DND-41 (cell line): ENCODE data around the gene PTPRN2.

Experiments
- ATAC-seq: fragments of 200-7000 bp; cut with Tn5 transposase; 3 replicates; pipeline ENCODE4 v1.9.1; 2021; ENCODE audit warnings: low read depth; ENCODE audit not compliant: insufficient read depth
- DNase-seq: peaks from one replicate; pipeline ENCODE4 v3.0.0-alpha.2; 2020
- H2AFZ ChIP-seq: 2 replicates; pipeline ENCODE4 v1.6.0; 2012; ENCODE audit warnings: low read depth, low read length
- H3K27ac ChIP-seq: 2 replicates; pipeline ENCODE4 v1.5.1; 2012; ENCODE audit warnings: low read length, inconsistent platforms
- H3K27me3 ChIP-seq: fragments of 200-600 bp; sonication (generic); 2 replicates; pipeline ENCODE4 v1.6.0; 2012; ENCODE audit warnings: low read length, mild to moderate bottlenecking, inconsistent platforms; ENCODE audit not compliant: insufficient read depth, poor library complexity
- H3K36me3 ChIP-seq: 2 replicates; pipeline ENCODE4 v1.5.1; 2012; ENCODE audit warnings: low read length, inconsistent platforms; ENCODE audit not compliant: insufficient read depth
- H3K4me1 ChIP-seq: 2 replicates; pipeline ENCODE4 v1.5.1; 2012; ENCODE audit warnings: mild to moderate bottlenecking, low read length; ENCODE audit not compliant: insufficient read depth
- H3K4me2 ChIP-seq: 2 replicates; pipeline ENCODE4 v1.6.0; 2012; ENCODE audit warnings: mild to moderate bottlenecking, moderate library complexity, low read length, inconsistent platforms; ENCODE audit not compliant: insufficient read depth
- H3K4me3 ChIP-seq, 2 experiments: fragments of 200-600 bp in 1 of 2; shearing (Covaris generic) in 1 of 2; 2 replicates each; pipeline ENCODE4 v1.5.1; 2012 to 2016; ENCODE audit warnings: inconsistent platforms in 2 of 2, low read length in 2 of 2, mild to moderate bottlenecking in 2 of 2, low read depth in 1 of 2, moderate library complexity in 1 of 2
- H3K79me2 ChIP-seq: 2 replicates; pipeline ENCODE4 v1.6.0; 2012; ENCODE audit warnings: low read length, inconsistent platforms; ENCODE audit not compliant: insufficient read depth
- H3K9ac ChIP-seq: 2 replicates; pipeline ENCODE4 v1.6.0; 2012; ENCODE audit warnings: low read depth, mild to moderate bottlenecking, inconsistent platforms, low read length, moderate library complexity
- H3K9me3 ChIP-seq: 2 replicates; pipeline ENCODE4 v1.5.1; 2012; ENCODE audit warnings: low read length, moderate library complexity, mild to moderate bottlenecking, inconsistent platforms; ENCODE audit not compliant: insufficient read depth, severe bottlenecking
- H4K20me1 ChIP-seq: 2 replicates; pipeline ENCODE4 v1.6.0; 2012; ENCODE audit warnings: low read length; ENCODE audit not compliant: insufficient read depth
- EZH2 ChIP-seq: IDR thresholded peaks from 3 replicates; pipeline ENCODE4 v1.6.1; 2012; ENCODE audit warnings: borderline replicate concordance, low read depth, mild to moderate bottlenecking, moderate library complexity, low read length, inconsistent platforms; ENCODE audit not compliant: severe bottlenecking
- TF ChIP-seq, protein P1 (sequence below): IDR thresholded peaks from 2 replicates; pipeline ENCODE4 v1.5.1; 2012; ENCODE audit warnings: borderline replicate concordance, low read length, moderate library complexity, mild to moderate bottlenecking; ENCODE audit not compliant: poor library complexity, severe bottlenecking; ENCODE audit errors: extremely low read depth

PTPRN2 gene

DNA sequence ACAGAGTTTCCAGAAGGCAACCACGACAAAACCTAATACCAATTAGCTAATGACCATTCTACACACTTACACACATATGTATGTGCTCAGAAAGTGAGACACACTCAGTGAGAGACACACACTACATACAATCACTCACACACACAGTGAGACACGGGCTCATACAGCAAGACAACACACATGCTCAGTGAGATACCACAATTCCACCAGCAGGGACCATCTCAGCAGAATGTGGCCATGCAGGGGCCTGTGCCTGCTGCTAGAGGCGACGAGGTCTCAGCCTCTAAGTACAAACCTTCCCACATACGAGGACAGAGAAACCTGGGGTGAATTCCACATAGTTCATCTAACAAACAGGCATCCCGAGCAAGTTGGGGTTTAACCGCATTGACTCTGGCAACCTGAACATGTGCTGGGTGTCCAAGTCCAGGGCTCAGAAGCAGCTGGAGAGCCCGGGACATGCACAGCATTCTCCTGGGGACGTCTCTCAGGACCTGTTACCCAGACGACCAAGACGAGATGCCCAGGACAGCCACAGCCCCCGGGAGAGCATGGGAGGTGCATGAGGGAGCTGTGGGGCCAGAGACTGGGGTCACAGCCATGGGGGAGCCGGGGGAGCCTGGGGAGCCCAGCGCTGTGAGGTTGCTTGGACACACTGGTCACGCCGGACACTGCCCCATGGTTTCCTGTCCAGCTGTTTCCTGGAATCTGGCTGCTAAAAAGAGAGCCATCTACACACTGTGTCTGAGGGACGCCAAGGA is 523.6 kb downstream of the PTPRN2 start:
- DNase-seq = no peak
- Histone ChIP-seq H3K27ac (no peak overlapping the region), H3K4me3 (no peak overlapping the region), H2AFZ (no peak overlapping the region), H3K27me3 (no peaks in the 10 kb centered on the region), H3K79me2 (no peaks in the 10 kb centered on the region), H4K20me1 (no peaks in the 10 kb centered on the region), H3K36me3 (no peaks in the 10 kb centered on the region), H3K9ac (no peak overlapping the region), H3K9me3 (peaks cover 4% of the 10 kb centered on the region), H3K4me2 (no peak overlapping the region), H3K4me1 (no peaks in the 10 kb centered on the region)
- TF ChIP-seq, protein P1, sequence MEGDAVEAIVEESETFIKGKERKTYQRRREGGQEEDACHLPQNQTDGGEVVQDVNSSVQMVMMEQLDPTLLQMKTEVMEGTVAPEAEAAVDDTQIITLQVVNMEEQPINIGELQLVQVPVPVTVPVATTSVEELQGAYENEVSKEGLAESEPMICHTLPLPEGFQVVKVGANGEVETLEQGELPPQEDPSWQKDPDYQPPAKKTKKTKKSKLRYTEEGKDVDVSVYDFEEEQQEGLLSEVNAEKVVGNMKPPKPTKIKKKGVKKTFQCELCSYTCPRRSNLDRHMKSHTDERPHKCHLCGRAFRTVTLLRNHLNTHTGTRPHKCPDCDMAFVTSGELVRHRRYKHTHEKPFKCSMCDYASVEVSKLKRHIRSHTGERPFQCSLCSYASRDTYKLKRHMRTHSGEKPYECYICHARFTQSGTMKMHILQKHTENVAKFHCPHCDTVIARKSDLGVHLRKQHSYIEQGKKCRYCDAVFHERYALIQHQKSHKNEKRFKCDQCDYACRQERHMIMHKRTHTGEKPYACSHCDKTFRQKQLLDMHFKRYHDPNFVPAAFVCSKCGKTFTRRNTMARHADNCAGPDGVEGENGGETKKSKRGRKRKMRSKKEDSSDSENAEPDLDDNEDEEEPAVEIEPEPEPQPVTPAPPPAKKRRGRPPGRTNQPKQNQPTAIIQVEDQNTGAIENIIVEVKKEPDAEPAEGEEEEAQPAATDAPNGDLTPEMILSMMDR = no peak
- TF ChIP-seq EZH2 = no peak
- ATAC-seq = no peak

DNA sequence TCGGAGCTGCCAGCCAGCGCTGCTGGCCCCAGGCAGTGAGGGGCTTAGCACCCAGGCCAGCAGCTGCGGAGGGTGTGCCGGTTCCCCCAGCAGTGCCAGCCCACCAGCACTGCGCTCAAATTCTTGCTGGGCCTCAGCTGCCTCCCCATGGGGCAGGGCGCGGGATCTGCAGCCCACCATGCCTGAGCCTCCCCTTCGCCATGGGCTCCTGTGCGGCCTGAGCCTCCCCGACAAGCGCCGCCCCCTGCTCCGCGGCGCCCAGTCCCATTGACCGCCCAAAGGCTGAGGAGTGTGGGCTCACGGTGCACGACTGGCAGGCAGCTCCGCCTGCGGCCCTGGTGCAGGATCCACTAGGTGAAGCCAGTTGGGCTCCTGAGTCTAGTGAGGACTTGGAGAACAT is 525.0 kb downstream of the PTPRN2 start:
- Histone ChIP-seq H3K9me3 (peaks cover 5% of the 10 kb centered on the region), H3K9ac (no peak overlapping the region), H2AFZ (no peak overlapping the region), H3K4me1 (no peaks in the 10 kb centered on the region), H3K4me2 (no peak overlapping the region), H3K36me3 (no peaks in the 10 kb centered on the region), H3K27me3 (no peaks in the 10 kb centered on the region), H3K4me3 (no peak overlapping the region), H4K20me1 (no peaks in the 10 kb centered on the region), H3K79me2 (no peaks in the 10 kb centered on the region), H3K27ac (no peak overlapping the region)
- TF ChIP-seq, protein P1 = no peak
- TF ChIP-seq EZH2 = no peak
- no peak for ATAC-seq
- DNase-seq = no peak

DNA sequence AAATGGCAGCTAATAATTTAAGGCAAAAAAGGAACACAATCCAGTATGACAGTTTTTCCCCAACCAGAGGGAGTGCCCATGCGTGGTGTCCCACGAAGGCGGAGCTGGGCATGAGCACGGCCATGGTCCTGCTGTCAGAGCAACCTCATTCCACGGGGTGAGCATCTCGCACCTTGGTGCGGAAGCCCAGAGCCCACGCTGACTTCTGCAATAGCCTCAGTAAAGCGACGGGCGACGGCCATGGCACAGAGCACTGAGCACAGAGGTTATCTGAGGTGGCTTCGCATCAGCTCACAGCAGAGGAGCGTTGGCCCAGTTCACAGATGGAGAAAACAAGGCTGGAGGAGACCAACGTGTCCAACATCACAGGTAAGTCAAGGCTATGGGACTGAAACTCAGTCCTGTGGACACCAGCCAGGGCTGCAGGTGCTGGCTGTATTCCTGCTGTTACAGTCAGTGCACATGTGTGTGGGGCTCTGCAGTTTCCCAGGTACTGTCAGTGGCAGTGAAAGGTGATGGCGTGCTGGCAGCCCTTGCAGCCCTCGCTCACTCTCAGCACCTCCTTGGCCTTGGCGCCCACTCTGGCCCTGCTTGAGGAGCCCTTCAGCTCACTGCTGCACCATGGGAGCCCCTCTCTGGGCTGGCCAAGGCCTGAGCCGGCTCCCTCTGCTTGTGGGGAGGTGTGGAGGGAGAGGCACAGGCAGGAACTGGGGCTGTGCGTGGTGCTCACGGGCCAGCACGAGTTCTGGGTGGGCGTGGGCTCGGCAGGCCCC is 525.6 kb downstream of the PTPRN2 start:
- H3K79me2 ChIP-seq = no peaks in the 10 kb centered on the region
- H4K20me1 ChIP-seq = no peaks in the 10 kb centered on the region
- peaks cover 11% of the 10 kb centered on the region for H3K9me3 ChIP-seq
- no peak overlapping the region for H3K4me2 ChIP-seq
- H3K27ac ChIP-seq = no peak overlapping the region
- no peaks in the 10 kb centered on the region for H3K36me3 ChIP-seq
- no peak overlapping the region for H3K9ac ChIP-seq
- no peak overlapping the region for H2AFZ ChIP-seq
- DNase-seq = no peak
- TF ChIP-seq EZH2 = no peak
- TF ChIP-seq, protein P1 = no peak
- no peak for ATAC-seq
- H3K27me3 ChIP-seq = no peaks in the 10 kb centered on the region
- no peak overlapping the region for H3K4me3 ChIP-seq
- H3K4me1 ChIP-seq = no peaks in the 10 kb centered on the region
